ENCODE data around the gene ADGRL3.

ADGRL3 gene

GRCh38 chr4:61239250-61239649 lies 39.1 kb downstream of the ADGRL3 start:
- no peak for DNase-seq (ENCODE audit: low spot score)
- Histone ChIP-seq H3K27me3 (ENCODE audit: insufficient read depth, poor library complexity, severe bottlenecking) (no peaks in the 10 kb centered on the region), H3K27ac (ENCODE audit: poor library complexity, severe bottlenecking) (no peak overlapping the region), H3K4me1 (ENCODE audit: insufficient read depth, poor library complexity, severe bottlenecking) (no peaks in the 10 kb centered on the region), H3K36me3 (ENCODE audit: low read depth) (no peaks in the 10 kb centered on the region), H3K9me3 (ENCODE audit: severe bottlenecking) (no peaks in the 10 kb centered on the region), H3K4me3 (ENCODE audit: severe bottlenecking) (no peak overlapping the region)
- ATAC-seq (ENCODE audit: low read depth): no peak
- no peak for TF ChIP-seq CTCF (IDR thresholded peaks at IDR 0.05; ENCODE audit: poor library complexity, severe bottlenecking)

GRCh38 chr4:61243962-61244361 lies 43.8 kb downstream of the ADGRL3 start:
- Histone ChIP-seq H3K9me3 (ENCODE audit: severe bottlenecking) (no peaks in the 10 kb centered on the region), H3K4me1 (ENCODE audit: insufficient read depth, poor library complexity, severe bottlenecking) (no peaks in the 10 kb centered on the region), H3K4me3 (ENCODE audit: severe bottlenecking) (no peak overlapping the region), H3K36me3 (ENCODE audit: low read depth) (no peaks in the 10 kb centered on the region), H3K27ac (ENCODE audit: poor library complexity, severe bottlenecking) (no peak overlapping the region), H3K27me3 (ENCODE audit: insufficient read depth, poor library complexity, severe bottlenecking) (no peaks in the 10 kb centered on the region)
- ATAC-seq (ENCODE audit: low read depth): no peak
- DNase-seq (ENCODE audit: low spot score): no peak
- TF ChIP-seq CTCF (IDR thresholded peaks at IDR 0.05; ENCODE audit: poor library complexity, severe bottlenecking): no peak

- H3K27ac ChIP-seq (ENCODE audit: poor library complexity, severe bottlenecking): no peak overlapping the region
- DNase-seq (ENCODE audit: low spot score): no peak
- H3K4me3 ChIP-seq (ENCODE audit: severe bottlenecking): no peak overlapping the region
- H3K27me3 ChIP-seq (ENCODE audit: insufficient read depth, poor library complexity, severe bottlenecking): no peaks in the 10 kb centered on the region
- TF ChIP-seq CTCF (IDR thresholded peaks at IDR 0.05; ENCODE audit: poor library complexity, severe bottlenecking): no peak
- no peaks in the 10 kb centered on the region for H3K9me3 ChIP-seq (ENCODE audit: severe bottlenecking)
- H3K4me1 ChIP-seq (ENCODE audit: insufficient read depth, poor library complexity, severe bottlenecking): no peaks in the 10 kb centered on the region
- no peak for ATAC-seq (ENCODE audit: low read depth)
- H3K36me3 ChIP-seq (ENCODE audit: low read depth): no peaks in the 10 kb centered on the region
Observed at GRCh38 chr4:61245069-61245714, 45.1 kb downstream of the ADGRL3 start.

GRCh38 chr4:61246034-61246433 lies 45.9 kb downstream of the ADGRL3 start:
- no peak overlapping the region for H3K27ac ChIP-seq (ENCODE audit: poor library complexity, severe bottlenecking)
- DNase-seq (ENCODE audit: low spot score) (no peak), ATAC-seq (ENCODE audit: low read depth) (no peak)
- no peak overlapping the region for H3K4me3 ChIP-seq (ENCODE audit: severe bottlenecking)
- H3K4me1 ChIP-seq (ENCODE audit: insufficient read depth, poor library complexity, severe bottlenecking): no peaks in the 10 kb centered on the region
- no peaks in the 10 kb centered on the region for H3K27me3 ChIP-seq (ENCODE audit: insufficient read depth, poor library complexity, severe bottlenecking)
- no peak for TF ChIP-seq CTCF (IDR thresholded peaks at IDR 0.05; ENCODE audit: poor library complexity, severe bottlenecking)
- no peaks in the 10 kb centered on the region for H3K9me3 ChIP-seq (ENCODE audit: severe bottlenecking)
- no peaks in the 10 kb centered on the region for H3K36me3 ChIP-seq (ENCODE audit: low read depth)

GRCh38 chr4:61248705-61249104 lies 48.6 kb downstream of the ADGRL3 start:
- Histone ChIP-seq H3K4me1 (ENCODE audit: insufficient read depth, poor library complexity, severe bottlenecking) (no peaks in the 10 kb centered on the region), H3K27ac (ENCODE audit: poor library complexity, severe bottlenecking) (no peak overlapping the region), H3K27me3 (ENCODE audit: insufficient read depth, poor library complexity, severe bottlenecking) (no peaks in the 10 kb centered on the region), H3K9me3 (ENCODE audit: severe bottlenecking) (no peaks in the 10 kb centered on the region), H3K4me3 (ENCODE audit: severe bottlenecking) (no peak overlapping the region), H3K36me3 (ENCODE audit: low read depth) (no peaks in the 10 kb centered on the region)
- ATAC-seq (ENCODE audit: low read depth): no peak
- no peak for DNase-seq (ENCODE audit: low spot score)
- no peak for TF ChIP-seq CTCF (IDR thresholded peaks at IDR 0.05; ENCODE audit: poor library complexity, severe bottlenecking)

All from RWPE2 (cell line).